Measurements from ENCODE around the gene CHD8.
A peak's percentile ranks its signal among the peaks of the same experiment; 100 is the strongest.
"Not testable (repeated sequence)": the region's sequence is repeated elsewhere in the genome, so short reads cannot be mapped to it uniquely, and the experiment has no call there.

CHD8 gene

DNA sequence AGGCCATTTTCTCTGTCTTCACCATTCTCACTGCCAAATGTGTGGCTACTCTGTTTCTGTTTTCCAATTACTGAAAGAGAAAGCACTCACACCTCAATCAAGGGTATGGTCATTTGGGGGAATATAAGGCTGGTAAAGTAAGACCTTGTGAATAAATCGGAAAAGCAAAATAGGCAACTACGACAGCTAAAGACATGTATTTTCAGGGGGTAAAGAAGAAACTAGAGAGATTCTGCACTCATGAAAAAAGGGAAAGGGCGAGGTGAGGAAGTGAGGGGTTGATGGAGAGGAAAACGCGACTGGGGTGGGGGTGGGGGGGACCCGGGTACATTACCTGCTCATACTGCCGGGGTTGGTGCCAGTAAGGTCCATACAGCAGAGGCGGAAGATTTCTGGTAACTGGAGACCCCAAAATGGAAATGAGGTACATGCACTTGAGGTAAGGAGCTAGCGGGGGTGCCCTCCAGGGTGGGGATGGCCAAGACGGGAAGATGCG, 19.3 kb downstream of the CHD8 start:
- no peak for FAIRE-seq

DNA sequence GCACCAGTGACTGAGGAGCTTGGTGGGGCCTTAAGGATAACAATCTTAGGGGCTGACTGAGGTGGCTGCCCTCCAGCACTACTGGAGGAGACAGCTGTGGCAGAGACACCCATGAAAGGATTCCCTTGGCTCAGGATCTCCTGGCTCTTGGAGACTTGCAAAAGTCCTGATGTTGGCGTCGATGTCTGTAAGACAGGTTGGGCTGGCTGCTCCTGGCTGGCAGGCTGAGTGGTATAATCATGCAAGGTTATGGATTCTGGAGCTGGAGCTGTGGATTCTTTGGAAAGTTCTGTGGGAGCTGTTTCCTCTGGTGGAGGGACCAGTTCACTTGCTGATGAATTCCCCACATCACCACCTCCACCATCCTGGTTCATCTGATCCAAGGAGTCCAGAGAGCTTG, 24.8 kb downstream of the CHD8 start:
- FAIRE-seq = no peak

More for the DNA sequence above, 19.3 kb downstream of the CHD8 start:
- DNase-seq (ENCODE audit: low spot score) = no peak

DNA sequence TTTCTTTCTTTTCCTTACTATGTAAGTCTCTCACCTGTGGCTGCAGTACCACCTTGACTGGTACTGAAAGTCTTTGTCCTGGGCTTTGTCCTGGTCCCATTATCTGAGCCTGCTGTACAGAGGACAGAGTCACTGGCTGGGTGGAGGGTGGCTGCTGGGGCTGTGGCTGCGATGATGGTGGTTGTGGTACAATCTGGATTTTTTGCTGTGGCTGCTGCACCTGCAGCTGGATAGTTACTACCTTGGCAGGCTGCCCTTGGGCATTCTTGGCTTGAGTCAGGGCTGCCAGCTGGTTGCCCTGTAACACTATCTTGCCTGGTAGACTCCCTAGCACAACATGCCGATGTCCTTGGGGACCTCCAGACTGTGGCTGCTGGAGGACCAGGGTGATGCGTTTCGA, 27.0 kb downstream of the CHD8 start:
- DNase-seq (ENCODE audit: low spot score) (no peak), FAIRE-seq (no peak)

More for the DNA sequence above, 24.8 kb downstream of the CHD8 start:
- no peak for DNase-seq (ENCODE audit: low spot score)

DNA sequence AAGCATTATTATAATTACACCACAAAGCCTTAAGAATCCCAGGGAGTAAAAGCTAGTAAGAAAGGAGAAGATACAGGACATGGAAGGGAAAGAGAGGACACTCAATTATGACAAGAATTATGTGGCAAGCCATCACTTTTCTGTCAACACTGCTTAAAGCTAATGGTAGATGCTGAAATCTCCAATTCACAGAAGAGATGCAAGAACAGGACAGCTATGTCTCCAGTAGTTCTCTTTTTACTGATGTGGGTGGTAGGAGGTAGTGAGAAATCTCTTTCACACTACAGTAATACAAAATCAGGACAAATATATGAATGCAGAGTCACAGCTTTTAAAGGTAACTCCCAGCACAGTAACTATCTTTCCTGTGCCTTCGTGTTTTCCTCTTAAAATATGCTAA, 29.2 kb downstream of the CHD8 start:
- FAIRE-seq (no peak), DNase-seq (ENCODE audit: low spot score) (no peak)

DNA sequence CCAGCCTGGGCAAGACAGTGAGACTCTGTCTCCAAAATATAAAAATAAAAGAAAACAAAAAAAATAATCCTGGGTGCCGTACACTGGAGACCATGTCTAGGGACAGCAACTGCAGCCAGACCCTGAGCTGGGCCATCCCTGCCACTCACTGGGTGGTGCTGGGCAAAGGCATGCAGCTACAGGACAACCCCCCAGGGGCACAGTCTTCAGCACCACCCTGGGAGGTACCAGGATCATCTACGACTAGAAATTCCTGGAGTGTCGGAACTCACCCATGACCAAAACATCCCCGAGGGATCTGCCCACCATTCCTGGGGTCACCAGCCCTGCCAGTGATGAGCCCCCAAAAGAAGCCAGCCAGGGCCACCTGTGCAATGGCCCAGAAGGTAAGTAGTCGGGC, 36.4 kb downstream of the CHD8 start:
- FAIRE-seq = no peak
- DNase-seq (ENCODE audit: low spot score) = no peak

DNA sequence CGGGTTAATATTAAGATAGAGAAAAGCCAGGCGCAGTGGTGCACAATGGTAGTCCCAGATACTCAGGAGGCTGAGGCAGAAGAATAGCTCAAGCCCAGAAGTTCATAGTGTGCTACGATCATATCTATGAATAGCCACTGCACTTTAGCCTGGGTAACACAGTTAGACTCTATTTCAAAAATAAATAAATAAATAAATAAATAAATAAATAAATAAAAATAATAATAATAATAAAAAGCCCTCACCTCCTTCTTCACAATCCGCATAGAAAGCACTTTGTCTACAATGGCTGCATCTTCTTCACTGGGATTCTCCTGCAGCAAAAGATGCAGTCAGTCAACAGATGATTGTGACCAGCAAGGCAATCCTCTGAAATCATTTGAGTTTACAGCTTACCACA, 40.6 kb downstream of the CHD8 start:
- DNase-seq (ENCODE audit: low spot score) (no peak), FAIRE-seq (no peak)

DNA sequence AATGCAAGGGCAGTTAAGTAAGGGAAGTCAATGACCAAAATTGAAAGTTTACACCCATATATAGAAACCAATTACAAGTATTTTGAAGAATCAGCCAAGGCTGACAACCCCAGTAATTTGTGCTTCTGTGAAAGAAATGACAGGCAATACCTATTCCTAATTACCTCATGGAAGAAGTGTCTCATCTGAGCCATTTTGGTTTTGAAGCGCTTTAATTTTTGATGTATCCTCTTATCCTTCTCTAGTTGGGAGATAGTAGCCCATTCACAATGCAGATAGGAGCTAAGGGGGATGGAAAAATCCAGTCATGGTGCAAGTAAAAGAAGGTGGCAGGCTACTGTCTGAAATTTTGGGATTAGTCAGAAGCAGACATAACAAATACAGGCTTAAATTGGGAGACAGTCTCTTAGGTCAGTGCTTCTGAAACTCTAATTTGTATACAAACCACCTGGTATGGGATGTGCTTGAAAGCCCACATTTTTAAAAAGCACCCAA, 41.7 kb downstream of the CHD8 start:
- FAIRE-seq (no peak), DNase-seq (ENCODE audit: low spot score) (no peak)

DNA sequence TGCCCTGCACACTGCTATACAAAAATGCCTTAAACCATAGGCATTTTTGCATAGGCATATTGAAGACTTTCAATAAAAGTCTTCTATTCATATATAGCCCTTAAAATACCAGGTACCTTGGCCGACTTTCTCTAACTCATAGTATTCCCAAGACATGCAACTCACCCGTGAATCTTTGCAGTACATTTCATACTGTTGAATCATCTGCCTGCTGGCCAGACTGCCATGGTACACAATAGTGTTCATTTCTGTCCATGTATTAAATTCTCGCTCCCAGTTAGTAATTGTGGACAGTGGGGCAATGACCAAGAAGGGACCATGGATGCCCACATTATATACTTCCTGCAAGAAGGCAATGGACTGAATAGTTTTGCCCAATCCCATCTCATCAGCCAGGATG, 47.8 kb downstream of the CHD8 start:
- DNase-seq (ENCODE audit: low spot score) (no peak), FAIRE-seq (no peak)

DNA sequence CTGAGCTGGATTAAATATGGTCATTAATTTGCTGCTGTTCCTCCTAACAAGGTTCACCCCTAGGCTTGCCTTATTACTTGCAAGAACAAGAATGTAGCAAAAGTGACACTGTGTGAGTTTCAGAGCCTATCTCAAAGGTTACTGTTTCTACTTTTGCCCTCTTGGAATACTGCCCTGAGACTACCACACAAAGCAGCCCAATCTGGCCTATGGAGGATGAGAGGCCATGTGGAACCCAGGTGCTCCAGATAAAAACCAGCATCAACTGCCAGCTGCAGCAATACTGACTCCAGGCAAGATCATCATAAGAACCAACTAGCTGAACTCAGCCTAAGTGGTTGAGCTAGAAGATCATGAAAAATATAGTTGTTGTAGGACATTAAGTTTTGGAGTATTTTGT, 49.7 kb downstream of the CHD8 start:
- DNase-seq (ENCODE audit: low spot score) (no peak), FAIRE-seq (no peak)

DNA sequence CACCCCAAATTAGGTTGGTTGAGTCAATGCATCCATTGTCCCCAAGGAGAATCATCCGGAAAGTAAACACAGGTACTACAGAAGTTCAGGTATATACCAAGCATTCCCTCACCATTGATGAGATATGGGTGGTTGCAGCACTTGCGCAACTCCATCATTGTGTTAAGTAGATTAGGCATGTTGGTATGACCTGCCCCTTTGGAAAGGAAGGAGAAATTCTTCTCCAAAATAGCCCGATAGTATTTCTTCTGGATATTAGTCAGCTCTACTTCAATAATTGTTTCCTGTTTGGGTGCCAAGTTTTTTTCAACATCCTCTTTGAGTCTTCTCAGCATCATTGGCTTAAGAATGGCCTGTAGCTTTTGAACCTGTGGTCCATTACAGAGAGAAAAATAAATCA, 50.8 kb downstream of the CHD8 start:
- FAIRE-seq (no peak), DNase-seq (ENCODE audit: low spot score) (no peak)

DNA sequence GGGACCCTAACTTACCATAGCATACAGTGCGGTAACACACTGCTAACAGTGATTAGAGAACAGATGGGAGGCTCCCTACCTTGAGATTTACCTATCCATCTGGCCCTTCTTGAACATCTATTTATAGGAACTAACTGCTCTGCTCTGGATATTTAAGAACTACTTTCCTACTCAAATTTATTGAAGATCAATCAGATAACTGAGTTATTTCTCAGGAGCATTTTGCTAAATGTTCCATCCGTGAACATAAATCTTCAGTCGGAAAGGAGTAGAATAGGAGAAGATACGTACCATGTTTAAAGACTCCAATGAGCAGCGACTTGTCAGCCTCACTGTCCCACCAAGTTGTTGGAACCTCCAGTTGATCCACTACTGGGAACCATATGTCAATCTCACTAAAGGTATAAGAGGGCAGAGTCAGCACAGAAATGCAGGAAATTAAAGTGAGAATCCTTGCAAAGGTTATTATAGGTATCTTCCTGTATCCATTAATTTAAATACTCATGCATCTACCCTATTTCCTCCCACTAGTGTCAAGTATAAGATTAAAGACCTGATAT, 56.5 kb downstream of the CHD8 start:
- FAIRE-seq (no peak), DNase-seq (ENCODE audit: low spot score) (no peak)

DNA sequence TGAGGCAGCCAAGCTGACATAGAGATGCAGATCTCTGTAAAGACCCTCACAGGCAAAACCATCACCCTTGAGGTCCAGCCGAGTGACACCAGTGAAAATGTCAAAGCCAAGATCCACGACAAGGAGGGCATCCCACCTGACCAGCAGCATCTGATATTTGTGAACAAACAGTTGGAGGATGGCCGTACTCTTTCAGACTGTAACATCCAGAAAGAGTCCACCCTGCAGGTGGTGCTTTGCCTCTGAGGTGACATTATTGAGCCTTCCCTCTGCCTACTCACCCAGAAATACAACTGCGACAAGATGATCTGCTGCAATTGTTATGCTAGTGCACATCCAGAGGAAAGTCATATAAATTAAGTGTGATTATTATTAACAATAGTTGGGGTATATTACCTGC, 57.0 kb downstream of the CHD8 start:
- FAIRE-seq = no peak
- DNase-seq (ENCODE audit: low spot score) = no peak

DNA sequence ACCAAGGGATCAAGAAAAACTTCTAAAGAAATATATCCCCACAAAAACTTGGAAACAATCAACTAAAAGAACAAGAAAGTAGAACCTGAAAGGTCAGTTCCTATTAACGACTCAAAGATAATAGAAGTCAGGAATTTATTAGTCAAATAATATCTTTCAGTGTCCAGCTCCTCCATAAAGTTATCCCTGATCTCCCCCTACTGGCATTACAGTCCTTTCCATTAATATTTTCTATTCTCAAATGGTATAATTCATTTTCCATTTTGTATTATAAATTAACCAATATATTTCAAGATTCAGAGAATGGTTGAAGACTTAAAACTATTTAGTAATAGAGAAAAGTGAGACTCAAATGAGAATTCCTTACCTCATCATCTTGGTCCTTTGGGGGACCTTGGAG, 60.5 kb downstream of the CHD8 start:
- no peak for DNase-seq (ENCODE audit: low spot score)

DNA sequence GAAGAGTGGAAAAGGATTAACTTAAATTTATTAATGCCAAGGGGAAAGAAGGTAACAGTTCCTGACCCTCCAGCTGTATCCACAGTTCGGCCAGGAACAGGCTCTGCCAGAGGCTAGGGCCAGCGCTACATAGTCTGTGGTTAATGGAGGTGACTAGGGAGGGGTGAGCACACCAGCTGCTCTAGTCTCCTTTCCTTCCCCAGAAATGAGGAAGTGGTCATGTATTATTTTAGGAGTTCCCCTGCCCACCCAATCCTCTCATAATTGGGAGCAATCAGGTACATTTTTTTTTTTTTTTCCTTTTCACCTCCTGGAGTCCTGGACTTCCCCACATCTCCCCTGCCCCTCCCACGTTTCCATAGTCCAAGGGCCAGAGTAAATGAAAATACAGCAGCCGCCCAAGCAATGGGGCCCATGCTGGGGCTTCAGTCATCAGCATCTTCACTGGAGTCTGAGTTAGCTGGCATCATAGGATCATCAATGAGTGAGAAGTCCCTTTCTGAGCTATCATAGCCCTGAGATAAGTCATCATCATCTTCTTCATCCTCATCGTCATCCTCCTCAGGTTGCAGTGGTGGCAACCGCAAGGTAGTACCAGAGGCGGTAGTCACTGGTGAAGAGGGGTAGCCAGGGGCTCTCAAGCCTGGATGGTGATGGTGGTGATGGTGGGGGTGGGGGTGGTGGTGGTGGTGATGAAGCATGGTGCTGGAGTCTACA, 70.6 kb downstream of the CHD8 start:
- no peak for FAIRE-seq
- no peak for DNase-seq (ENCODE audit: low spot score)

More for the DNA sequence above, 60.5 kb downstream of the CHD8 start:
- FAIRE-seq = no peak

DNA sequence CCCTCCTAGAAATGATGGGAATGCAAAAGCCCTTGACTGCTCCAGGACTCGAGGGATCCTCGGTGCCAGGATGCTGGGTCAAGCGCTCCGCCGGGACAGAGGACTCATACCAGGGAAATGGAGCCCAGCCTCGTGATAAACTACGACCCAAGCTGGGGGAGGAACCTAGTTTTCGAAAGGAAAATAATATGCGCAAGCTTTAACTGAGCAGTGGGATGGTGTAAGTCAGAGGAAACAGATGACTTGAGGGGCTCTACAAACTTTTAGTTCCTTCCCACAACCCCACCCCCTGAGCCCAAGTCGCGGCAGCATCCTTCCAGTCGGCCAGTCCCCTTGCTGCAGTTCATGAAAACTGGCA, 71.5 kb downstream of the CHD8 start:
- DNase-seq (ENCODE audit: low spot score) = no peak
- FAIRE-seq = no peak

DNA sequence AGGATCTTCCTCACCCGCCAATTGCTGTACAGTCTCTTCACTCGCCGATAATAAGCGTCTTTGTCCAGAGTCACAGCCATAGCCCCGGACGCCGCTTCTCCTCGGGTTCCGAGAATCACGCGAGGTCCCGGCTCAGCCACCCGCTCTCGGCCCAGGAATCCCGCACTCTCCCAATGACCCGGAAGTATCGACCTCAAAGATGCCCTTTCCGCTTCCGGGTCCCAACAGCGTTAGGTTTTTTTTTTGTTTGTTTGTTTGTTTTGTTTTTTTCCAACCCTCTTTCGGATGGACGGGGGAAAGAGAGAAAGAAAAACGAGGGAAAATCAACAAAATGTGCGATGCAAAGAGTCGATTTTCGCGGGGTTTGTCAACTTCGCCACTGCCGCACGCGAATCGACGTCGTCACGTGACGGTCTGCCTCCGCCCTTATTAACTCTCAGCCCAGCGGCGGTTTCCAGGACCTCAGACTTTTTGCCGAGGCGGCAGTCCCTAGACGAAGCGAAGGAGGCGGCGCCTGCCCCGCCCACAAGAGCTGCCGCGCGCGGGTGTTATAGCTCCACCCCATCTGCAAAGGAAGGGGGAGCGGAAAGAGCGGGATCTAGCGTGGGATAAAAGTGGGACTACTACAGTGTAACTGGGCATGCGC, 72.0 kb downstream of the CHD8 start, which contains the start of gene SUPT16H:
Gene SUPT16H (minus strand): TSS at position 172 of the 646 bp plus-strand sequence. CDS start 92 bp downstream, at position 80.
- DNase-seq (ENCODE audit: low spot score) (peak; percentile 93), FAIRE-seq (no peak)

DNA sequence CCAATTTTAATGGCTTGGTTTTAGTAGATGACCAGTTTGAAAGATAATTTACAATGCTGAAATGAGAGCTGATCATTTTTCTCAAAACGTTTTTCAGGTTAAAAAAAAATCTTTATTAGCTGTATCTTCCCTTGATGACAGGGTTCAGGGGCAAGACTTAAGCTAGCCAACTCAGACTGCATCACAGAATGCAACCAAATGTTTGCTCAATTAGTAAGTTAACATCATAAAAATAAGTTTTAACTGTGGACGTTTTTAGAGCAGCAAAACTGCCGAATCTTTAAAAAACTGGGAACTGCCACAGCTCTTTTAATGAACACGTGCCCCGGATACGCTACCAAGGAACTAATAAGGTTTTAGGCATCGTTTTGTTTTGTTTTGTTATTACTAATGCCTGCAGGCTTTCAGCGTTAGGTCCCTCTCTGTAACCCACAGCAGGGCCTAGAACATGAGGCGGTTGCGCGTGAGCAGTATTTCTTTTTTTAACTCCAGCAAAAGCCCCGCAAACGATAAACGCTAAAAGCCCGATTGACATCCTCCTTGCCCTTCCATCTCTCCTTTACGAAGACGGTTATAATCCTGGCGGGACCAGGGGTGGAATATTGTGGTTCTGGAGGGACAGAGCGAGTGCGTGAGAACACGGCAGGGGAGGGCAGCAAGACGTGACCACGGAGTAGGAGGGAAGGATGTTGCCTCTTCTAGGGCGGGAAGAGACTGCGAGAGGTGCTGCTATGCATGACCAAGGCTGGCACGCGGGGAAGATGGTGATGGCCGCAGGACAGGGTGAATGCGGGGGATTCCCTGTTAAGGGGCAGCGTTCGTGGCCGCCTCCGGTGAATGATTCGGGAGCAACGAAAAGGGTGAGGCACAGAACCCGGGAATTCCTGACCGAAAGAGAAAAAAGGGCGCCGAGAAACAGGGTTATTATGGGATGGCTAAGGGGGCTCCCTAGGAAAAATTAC, 72.8 kb downstream of the CHD8 start:
- FAIRE-seq = no peak
- peak; percentile 48 for DNase-seq (ENCODE audit: low spot score)

DNA sequence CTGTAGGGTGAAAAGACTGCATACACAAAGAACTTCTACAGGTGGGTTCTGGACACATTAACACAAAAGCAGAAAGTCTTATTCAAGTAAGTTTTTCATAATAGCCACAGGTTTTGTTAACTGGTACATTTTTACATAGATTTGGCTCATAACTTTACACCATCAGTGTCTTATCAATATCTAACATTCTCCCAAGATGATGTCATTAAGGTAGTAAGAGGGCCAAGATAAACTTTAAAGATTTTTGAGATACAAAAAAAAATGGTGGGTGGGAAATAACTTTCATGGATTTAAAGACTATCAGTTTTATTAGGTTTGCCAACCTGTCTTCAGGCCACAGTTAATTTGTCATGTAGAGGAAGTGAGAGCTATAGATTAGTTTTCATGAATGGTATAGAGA, 73.8 kb downstream of the CHD8 start:
- no peak for DNase-seq (ENCODE audit: low spot score)
- FAIRE-seq = no peak

DNA sequence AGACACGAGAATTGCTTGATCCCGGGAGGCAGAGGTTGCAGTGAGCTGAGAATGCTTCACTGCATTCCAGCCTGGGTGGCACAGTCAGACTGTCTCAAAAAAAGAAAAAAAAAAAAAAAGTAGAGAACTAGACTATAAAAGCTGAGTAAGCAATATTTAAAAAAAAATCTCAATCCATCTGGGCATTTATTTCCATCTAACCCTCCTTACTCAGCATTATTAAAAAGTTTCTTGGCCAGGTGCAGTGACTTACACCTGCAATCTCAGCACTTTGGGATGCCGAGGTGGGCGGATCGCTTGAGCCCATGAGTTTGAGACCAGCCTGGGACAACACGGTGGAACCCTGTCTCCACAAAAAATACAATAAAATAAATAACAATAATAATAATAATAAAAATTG, 76.6 kb downstream of the CHD8 start:
- DNase-seq (ENCODE audit: low spot score) (no peak), FAIRE-seq (no peak)

DNA sequence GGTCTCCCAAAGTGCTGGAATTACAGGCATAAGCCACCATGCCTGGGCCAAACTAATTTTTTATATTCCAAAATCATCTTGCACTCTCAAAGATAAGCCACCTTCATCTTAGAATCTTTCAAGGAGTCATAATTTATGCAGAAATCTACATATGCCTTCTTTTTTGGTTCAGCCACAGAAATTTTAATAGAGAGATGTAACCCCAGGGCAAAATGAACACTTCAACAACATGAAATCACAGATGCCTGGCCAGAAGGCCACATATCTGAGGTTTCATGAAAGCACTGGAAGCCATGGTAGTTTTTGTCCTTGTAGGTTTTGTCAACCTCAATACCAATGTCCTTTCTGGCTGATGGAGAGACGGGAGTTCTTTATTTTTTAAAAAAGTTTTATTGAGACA, 81.9 kb downstream of the CHD8 start:
- DNase-seq (ENCODE audit: low spot score) = no peak
- FAIRE-seq = no peak

DNA sequence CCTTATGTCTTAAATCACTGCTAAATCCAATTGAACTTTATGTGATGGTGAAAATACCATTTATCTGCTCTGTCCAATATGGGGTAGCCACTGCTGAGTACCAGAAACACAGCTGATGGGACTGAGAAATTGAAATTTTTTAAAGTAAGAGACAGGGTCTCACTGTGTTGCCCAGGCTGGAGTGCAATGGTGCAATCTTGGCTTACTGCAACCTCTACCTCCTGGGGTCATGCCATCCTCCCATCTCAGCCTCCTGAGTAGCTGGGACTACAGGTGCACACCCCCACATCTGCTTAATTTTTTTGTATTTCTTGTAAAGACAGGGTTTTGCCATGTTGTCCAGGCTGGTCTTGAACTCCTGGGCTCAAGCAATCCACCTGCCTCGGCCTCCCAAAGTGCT, 83.1 kb downstream of the CHD8 start:
- FAIRE-seq; DNase-seq (ENCODE audit: low spot score): not testable (repeated sequence)
